ENCODE data around the gene MGLL.

The MGLL gene

GRCh38 chr3:127822041-127822681 is at the start of gene MGLL:
Gene MGLL (minus strand): TSS chr3:127822515. CDS start chr3:127822318, 197 bp downstream.
- DNase-seq (ENCODE audit: low read depth, low spot score) = no peak

DNA sequence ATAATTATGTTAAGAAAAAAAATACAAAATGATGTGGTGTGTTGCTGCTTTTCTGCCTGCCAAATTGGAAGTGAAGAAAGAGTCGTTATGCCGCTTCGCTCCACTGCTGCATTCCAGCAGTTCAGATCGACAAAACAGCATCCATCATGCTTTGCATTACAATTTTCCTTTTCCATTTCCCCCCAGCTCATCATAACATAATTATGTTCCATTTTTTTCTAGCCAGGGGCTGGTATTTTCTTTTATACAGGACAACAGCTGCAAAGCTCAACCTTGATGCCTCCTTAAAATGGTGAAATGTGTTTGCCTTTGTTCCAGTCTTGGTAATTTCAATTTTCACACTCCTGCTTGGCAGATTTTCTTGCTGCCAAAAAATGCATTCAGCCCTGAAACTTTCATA is 47.8 kb upstream of the MGLL start:
- DNase-seq (ENCODE audit: low read depth, low spot score) = no peak

DNA sequence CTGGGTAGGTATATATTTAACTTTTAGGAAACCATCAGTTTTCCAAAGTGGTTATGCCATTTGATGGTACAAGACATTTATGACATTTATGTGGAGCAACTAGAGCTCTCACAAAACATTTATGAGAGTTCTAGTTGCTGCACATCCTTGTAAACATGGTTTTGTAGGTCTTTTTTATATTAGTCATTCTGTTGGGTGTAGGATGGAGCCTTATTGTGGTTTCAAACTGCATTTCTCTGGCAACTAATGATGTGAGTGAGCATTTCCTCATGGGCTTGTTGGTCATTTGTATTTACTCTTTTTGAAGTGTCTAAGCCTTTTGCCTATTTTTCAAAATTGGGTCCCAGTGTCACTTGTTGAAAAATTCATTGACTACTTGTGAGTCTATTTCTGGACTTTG is 45.7 kb upstream of the MGLL start:
- no peak for DNase-seq (ENCODE audit: low read depth, low spot score)

DNA sequence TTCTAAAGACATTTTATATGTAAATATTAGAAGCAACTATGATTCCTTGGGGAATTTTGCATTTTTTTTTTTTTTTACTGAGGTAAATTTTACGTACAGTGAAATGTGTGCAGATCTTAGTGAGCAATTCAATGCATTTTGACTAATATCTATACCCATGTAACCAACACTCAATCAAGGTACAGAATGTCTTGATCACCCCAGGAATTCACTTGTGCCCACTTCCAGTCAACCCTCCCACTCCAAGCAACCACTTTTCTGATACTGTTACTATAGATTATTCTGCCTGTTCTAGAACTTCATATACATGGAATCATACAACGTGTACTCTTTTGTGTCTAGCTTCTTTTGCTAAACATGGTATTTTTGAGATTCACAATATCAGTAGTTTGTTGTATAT is 45.1 kb upstream of the MGLL start:
- no peak for DNase-seq (ENCODE audit: low read depth, low spot score)

DNA sequence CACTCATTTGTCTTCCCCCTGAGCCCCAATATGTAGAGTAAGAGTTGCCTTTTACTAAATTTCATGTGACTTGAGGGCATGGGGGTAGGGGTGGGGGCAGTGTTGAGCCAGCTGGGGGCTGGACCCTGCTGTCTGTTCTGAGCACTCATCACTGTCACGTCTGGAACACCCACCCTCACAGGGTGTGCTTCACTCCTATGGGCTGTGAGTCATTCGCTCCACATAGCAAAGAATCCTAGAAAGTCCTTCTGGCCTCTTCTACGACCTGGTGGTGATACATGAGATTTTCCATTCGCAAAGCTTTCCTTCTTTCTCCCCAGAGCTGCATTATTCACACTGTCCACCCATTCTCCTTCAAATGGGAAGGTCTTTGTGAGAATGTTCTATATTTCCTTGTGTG is 43.6 kb upstream of the MGLL start:
- no peak for DNase-seq (ENCODE audit: low read depth, low spot score)

DNA sequence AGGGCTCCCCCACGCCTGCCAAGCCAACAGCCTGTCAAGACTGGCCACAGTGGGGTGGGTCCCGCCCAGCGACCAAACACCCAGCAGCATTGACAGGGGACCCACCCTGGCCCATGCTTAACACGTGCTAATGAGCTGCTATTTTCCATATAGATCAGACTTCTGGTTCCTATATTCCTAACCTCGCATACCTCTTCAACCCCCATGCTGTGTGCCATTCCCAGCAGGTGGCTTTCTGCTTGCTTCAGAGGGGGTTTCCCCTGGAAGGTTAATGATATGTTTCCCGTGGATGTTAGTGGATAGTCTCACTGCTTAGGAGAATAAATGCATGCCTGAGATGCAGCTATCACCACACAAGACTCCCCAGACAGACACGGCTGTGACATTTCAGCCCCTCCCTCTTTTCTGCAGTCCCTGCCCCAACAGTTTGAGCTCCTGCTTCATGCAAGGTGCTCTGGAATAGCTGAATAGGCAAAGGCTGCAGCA is 37.9 kb upstream of the MGLL start:
- DNase-seq (ENCODE audit: low read depth, low spot score) = no peak

DNA sequence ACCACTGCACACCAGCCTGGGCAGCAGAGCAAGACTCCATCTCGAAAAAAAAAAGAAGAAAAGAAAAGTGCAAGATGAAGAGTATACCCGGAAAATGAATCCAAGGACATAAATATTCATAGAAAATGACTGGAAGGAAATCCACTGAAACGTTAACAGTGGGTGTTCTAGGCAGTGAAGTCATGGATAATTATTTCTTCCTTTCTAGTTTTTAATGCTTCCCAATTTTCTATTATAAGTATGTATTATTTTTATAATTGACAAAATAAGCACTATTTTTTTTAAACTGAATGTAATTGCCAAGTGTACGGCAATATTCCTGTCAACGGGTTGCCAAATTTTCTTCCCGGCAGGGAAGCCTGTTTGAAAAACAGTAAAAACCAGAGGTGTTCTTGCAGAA is 37.4 kb upstream of the MGLL start:
- no peak for DNase-seq (ENCODE audit: low read depth, low spot score)

GRCh38 chr3:127858937-127859336 is 36.6 kb upstream of the MGLL start:
- no peak for DNase-seq (ENCODE audit: low read depth, low spot score)

DNA sequence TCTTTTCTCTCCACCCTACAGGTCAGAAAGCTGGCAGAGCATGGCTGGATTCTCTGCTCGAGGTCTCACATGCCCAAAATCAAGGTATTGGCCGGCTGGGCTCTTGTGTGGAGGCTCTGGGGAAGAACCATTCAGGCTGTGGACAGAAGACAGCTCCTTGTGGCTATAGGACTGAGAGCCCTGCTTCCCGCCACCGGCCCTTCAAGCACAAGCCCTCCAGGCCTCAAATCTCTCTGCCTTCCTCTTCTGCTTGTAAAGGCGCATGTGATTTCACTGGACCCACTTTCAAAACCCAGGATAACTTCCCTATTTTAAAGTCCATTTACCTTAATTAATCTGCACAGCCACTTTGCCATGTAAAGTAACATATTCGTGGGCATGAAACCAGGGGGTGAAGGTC is 36.2 kb upstream of the MGLL start:
- no peak for DNase-seq (ENCODE audit: low read depth, low spot score)

DNA sequence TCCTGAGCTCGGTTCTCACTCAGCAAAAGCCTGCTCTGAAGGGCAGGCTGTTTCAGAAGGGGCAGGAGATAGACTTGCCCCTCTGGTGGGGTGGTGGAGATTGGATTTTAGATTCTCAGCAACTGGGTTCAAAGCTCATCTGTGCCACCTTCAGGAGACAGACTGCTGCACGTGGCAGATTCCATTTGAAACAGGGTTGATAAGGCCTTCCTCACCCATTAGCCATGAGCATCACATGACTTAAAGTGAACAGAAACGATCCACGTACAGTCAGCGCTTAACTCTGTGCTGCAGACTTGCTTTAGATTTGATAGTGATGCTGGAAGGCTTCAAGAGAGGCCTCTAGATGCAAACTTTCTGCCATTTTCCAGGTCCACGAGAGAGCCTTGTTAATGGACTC is 35.0 kb upstream of the MGLL start:
- no peak for DNase-seq (ENCODE audit: low read depth, low spot score)

DNA sequence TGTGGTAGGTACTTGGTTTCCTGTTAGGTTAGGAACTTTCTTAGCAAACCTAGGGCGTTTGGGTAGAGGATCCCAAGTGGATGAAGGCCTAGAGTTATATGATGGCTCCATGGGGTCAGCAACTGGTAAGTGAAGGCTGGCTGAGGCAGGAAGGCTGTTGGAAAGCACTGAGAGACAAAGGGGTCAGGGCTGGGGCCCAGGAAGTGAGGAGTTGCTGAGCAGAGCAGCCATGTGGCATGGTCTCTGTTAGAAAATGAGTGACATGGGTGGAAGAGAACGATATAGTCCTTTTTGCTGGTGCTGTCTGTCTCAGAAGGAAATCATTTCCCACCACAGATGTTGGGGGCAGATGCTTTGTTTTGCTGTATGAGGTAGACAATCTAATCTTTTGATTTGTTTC is 34.5 kb upstream of the MGLL start:
- DNase-seq (ENCODE audit: low read depth, low spot score) = no peak

DNA sequence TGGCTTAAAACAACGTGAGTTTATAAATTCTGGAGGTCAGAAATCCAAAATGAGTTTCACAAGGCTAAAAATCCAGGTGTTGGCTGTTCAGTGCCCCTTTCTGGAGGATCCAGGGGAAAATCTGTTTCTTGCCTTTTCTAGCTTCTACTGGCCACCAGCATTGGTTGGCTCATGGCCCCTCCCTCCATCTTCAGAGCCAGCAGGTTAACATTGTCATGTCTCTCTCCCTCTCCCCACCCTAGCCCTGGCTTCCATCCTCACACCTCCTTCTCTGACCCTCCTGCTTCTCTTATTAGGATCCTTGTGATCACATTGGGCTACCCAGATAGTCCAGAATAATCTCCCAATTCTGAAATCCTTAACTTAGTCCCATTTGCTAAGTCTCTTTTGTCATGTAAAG is 32.9 kb upstream of the MGLL start:
- DNase-seq (ENCODE audit: low read depth, low spot score) = no peak

DNA sequence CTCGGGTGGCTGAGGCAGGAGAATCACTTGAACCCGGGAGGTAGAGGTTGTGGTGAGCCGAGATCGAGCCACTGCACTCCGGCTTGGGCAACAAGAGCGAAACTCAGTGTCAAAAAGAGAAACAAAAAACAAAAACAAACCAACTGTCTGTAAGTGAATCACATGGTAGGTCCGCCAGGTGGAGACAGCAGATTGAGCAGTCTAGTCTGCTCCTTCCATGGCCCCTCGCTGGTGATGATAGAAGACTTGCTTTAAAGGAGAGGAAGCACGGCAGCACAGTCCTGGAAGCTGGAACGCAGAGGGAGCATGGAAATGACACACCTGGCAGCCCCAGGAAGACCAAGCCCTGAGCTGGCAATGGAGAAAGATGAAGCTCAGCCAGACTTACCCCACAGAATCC is 31.4 kb upstream of the MGLL start:
- no peak for DNase-seq (ENCODE audit: low read depth, low spot score)

DNA sequence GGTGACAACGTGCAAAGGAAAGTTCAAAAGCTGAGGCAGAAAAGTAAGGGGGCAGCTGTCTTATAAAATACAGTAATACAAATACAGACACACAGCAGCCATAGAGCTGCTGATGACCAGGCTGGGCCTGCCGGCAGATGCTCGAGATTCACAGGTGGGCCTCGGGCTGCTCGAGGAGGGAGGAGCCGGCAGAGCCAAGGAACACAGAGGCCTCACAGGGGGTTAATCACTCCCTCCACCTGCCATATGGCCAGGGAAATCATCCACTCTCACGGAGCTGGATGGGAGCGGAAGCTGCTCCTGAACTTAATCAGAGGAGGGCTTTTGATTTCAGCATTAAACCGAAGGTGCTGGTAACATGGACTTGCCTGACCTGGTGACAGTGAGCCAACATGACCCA is 29.6 kb upstream of the MGLL start:
- DNase-seq (ENCODE audit: low read depth, low spot score) = no peak

- no peak for DNase-seq (ENCODE audit: low read depth, low spot score)
Measured at GRCh38 chr3:127849368-127849767, 27.1 kb upstream of the MGLL start.

GRCh38 chr3:127848131-127849129 is 26.1 kb upstream of the MGLL start:
- no peak for DNase-seq (ENCODE audit: low read depth, low spot score)

DNA sequence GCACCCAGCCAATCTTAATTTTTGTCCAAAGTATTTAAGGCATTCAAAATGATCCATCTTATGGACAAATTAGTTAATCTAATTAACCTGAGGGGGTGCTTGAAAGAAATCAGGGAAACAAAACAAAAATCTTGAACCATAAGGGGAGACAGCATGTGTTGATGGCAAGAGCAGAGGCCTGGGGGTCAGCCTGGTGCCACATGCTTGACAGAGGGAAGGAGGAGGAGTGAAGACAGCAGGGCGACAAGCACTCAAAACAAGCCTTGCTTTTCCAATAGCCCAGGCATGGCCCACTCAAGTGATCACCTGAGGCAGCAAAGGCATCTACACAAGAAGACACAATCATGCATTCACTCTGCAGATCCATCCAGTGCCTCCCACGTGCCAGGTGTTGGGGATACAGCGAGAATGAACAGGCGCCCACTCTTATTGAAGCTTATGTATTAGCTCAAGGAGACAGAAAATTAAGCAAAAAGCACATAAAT is 25.0 kb upstream of the MGLL start:
- DNase-seq (ENCODE audit: low read depth, low spot score) = no peak

- no peak for DNase-seq (ENCODE audit: low read depth, low spot score)
Measured at GRCh38 chr3:127846576-127846975, 24.3 kb upstream of the MGLL start.

DNA sequence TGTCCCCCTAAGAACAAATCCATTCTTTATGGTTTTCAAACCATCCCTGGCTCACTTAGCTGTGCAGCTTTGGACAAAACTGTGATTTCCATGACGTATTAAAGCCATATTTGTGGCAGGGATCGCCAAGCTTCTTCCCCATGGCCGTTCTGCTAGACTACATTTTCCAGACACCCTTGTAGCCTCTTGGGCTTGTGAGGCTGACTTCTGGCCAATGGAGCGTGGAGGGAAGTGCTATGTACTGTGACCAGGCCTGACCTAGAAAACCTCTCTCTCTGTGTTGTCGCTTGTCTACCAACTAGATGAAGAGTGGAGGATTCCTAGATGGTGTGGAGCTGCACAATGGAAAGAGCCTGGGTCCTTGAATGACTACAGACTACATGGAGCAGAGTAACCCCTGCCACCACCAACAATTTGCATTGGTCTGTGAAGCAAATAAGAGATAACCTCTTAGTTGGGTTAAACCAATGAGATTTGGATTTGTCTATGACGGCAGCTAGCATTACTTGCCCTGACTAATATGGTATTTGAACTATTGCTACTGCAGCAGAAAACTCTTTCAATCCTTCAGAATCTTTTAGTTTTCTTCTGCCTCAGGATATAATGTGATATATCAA is 22.1 kb upstream of the MGLL start:
- no peak for DNase-seq (ENCODE audit: low read depth, low spot score)

DNA sequence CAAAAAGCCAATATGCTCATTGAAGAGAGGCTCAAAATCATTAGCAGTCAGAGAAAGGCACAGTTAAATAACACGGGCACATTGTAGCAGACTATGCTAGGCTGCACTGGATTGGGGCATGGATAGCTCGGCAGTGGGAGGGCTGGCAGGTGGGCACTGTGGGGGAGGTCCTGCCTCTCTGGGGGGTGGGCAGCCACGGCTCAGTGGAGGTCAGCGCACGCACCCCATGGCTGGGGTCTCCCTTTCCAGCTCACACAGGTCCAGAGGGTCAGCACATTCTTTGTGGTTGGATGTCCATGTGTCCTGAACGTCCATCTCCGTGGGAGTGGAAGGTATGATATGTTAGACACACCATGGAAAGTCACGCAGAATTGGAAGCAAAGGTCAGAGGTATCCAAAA is 18.4 kb upstream of the MGLL start:
- DNase-seq (ENCODE audit: low read depth, low spot score) = no peak

DNA sequence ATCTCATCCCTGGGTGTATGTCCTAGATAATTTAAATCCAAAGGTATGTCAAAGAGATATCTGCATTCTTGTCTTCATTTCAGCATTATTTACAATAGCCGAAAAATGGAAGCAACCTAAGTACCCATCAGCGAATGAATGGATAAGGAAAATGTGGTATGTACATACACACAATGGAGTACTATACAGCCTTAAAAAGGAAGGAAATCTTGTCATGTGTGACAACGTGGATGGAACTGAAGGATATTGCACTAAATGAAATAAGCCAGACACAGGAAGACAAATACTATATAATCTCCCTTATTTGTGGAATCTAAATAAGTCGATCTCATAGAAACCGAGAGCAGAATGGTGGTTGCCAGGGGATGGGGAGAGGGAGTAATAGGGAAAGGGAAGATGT is 16.8 kb upstream of the MGLL start:
- no peak for DNase-seq (ENCODE audit: low read depth, low spot score)
